Measurements from ENCODE around the gene TMEM245. TPM values are rescaled to one million over a fixed set of nuclear protein-coding genes. Genes with fewer than 3 reads are reported as not detected.

TMEM245 gene
- total and polyA plus RNA-seq, 2 of the 13 experiments (the other 11 are each of a cell fraction or from before 2014, with no cell fraction given), result 53.5 to 55.4 TPM

- TF ChIP-seq PHF20 (CRISPR knock-in tag; IDR thresholded peaks at IDR 0.05) (no peak), KMT2A (CRISPR knock-in tag; IDR thresholded peaks at IDR 0.05) (no peak), HNF1A (IDR thresholded peaks at IDR 0.05; ENCODE audit: low read depth) (0 out of 2 replicates have a peak, but pooled peaks have one; percentile 38), HNF1A (CRISPR knock-in tag; IDR thresholded peaks at IDR 0.05; ENCODE audit: borderline replicate concordance) (peak; percentile 26; the same call in 1 of the 2 replicates), ZHX1 (CRISPR knock-in tag; IDR thresholded peaks at IDR 0.05; ENCODE audit: low read depth) (no peak), SNAPC5 (CRISPR knock-in tag; IDR thresholded peaks at IDR 0.05; ENCODE audit: borderline replicate concordance) (no peak), FOXM1 (CRISPR knock-in tag; IDR thresholded peaks at IDR 0.05) (no peak), CBX1 (IDR thresholded peaks at IDR 0.05; ENCODE audit: low read depth) (no peak), KLF13 (CRISPR knock-in tag; IDR thresholded peaks at IDR 0.05) (no peak), ZNF740 (CRISPR knock-in tag; IDR thresholded peaks at IDR 0.05) (no peak), HDAC6 (IDR thresholded peaks at IDR 0.05; ENCODE audit: low read depth, low read length) (no peak), ZNF251 (CRISPR knock-in tag; IDR thresholded peaks at IDR 0.05) (no peak), ELF1 (CRISPR knock-in tag; IDR thresholded peaks at IDR 0.05) (no peak), ZFAT (CRISPR knock-in tag; conservative IDR thresholded peaks at IDR 0.05) (no peak), RNF219 (CRISPR knock-in tag; IDR thresholded peaks at IDR 0.05) (no peak), SNAI1 (CRISPR knock-in tag; IDR thresholded peaks at IDR 0.05; ENCODE audit: borderline replicate concordance) (no peak), ATF2 (CRISPR knock-in tag; IDR thresholded peaks at IDR 0.05) (no peak), CHD4 (IDR thresholded peaks at IDR 0.05; ENCODE audit: borderline replicate concordance, low read length) (no peak), MEIS2 (CRISPR knock-in tag; IDR thresholded peaks at IDR 0.05) (no peak), FOXA1 (IDR thresholded peaks at IDR 0.05) (no peak), FOXA1 (CRISPR knock-in tag; IDR thresholded peaks at IDR 0.05) (0 out of 2 replicates have a peak, but pooled peaks have one; percentile 8)
Observed at GRCh38 chr9:109085510-109085909, 34.2 kb downstream of the TMEM245 start (continued).

Data from HepG2 (cell line).